AML-193 (cell line): ENCODE data around the gene GATA3.

ENCODE experiments used
- DNase-seq, 2 experiments: peaks; one replicate each; lab custom pipeline; 2025; lab: John Stamatoyannopoulos, UW

The GATA3 gene

DNA sequence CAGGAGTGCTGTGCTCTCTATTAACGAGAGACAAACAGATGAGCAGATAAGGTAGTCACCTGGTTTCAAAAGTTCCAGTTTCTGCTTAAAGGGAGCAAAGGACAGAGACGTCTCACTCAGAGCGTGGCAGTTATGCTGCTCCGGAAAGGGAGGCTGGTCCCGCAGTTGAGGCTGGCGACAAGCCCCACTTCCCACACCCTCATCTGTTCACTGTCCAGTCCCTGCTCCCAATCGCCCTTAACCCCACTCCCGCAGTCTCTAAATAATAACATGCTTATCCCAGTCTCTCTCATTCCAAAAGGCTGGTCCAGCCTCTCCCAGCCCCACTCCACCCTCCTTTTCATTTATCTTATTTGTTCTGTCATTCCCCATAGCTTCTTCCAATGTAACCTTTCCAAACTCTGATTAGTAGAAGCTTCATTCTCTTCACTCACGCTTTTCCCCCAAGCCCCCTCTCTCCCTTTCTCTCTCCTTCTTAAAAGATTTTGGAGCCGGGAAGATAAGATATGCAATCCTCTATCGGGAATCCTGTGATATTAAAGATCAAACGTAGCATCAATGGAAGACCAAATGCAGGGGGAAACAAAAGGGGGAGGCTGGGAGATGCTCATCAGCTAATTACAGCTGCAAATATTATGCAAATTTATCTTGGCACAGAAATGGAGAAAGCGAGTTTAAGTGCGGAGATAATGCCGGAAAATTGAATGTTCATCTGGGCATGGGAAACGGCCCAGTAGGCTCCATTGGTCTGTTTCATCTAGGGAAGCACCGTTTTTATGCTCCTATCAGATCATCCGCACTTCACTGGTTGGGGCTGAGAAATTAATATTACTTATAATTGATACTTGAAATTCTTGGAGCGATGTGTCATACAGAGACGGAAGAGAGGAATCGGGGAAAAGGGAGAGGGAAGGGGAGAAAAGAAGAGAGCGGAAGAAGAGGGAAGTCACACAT is 16.3 kb upstream of the GATA3 start:
- no peak for DNase-seq

GRCh38 chr10:8039321-8039881 is 15.1 kb upstream of the GATA3 start:
- DNase-seq: no peak

DNA sequence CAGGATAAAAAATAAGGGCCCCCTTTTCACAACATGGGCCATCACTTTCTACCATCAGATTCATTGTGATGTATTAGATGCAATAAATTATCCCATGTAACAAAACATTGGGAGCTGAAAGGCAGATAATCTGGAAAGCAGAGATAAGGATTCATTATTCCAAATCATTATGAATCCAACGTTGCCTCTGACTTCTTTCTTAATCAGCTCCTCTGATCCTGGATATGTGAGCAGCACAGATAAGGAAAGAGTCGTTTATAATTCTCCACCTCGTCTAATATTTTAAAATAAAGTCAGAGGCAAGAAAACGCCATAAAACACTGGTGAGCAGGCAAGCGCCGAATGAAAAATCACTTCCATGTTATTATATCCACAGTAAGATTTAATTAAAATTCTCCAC is 13.8 kb upstream of the GATA3 start:
- DNase-seq: no peak

- no peak for DNase-seq
Measured at GRCh38 chr10:8041284-8041991, 13.1 kb upstream of the GATA3 start.

- no peak for DNase-seq
Measured at GRCh38 chr10:8041992-8042720, 12.3 kb upstream of the GATA3 start.

DNA sequence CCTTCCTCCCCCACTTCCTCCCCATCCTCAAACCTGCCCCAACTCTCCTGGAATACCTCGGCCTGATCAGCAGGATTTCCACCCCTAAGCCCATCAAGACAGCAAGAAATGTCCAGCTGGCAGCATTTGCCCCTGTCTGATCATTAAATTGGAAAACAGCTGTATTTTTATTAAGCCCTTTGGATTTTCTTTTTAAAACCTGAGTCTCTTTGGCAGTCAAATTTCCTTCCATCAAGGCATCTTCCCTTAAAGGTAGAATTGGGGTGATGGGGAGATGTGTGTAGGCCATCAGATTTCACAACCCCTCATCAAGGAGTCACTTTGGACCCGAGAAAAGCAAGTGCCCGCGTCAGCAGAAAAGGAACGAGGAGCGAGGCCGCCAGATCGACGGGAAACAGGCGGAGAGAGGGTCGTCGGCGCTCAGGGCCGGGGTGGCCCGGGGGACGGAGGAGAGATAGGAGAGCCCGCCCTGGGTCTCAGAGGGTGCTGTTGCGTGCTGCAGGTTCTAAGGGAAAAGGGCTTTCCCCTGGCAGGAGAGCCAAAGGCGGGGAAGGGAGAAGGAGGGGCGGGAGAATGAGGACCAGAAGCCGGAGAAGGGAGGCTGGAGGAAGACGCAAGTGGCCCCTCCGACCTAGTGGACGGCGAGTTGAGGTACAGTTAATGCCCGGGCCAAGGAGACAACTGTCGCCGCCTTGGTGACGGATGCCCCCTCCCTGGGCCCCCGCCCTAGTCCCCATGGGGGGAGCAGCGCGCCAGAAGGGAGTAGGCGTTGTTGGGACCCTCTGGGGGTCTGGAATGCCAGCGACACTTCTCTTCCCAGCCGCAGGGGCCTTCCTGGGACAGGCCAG is 11.5 kb upstream of the GATA3 start:
- DNase-seq: no peak

DNA sequence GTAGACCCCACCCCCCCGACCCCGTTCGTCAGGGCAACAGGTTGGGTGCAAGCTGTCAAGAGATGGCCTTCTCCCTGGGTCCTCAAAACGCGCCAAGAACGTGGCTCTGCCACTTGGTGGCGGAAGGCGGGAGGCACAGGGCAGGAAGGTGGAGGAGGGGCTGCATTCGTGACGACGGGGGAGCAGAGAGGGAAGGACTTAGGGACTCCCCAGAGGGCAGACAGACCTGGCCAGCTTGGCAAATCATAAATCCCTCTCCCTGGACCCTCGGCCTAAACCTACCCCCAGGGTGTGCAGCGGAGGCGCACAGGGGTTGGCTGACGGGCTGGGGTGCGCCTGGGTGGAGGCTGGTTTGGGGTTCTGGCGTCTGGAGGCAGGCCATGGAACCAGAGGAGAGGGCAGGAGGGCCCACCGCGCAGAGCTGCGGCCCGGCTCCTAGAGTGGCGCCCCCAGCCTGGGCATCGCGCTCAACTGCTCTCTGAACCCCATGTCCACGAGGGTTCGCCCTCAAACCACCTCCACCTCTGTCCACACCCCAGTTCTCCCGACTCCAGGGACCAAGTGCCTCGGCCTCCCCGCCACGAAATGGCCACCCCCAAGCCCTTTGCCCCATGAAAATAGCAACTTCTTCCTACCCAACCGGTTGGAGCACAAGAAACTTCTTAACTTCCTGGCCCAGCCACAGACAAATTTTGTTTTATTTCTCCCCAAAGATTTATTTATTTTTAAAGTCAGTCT is 10.8 kb upstream of the GATA3 start:
- DNase-seq: no peak

DNA sequence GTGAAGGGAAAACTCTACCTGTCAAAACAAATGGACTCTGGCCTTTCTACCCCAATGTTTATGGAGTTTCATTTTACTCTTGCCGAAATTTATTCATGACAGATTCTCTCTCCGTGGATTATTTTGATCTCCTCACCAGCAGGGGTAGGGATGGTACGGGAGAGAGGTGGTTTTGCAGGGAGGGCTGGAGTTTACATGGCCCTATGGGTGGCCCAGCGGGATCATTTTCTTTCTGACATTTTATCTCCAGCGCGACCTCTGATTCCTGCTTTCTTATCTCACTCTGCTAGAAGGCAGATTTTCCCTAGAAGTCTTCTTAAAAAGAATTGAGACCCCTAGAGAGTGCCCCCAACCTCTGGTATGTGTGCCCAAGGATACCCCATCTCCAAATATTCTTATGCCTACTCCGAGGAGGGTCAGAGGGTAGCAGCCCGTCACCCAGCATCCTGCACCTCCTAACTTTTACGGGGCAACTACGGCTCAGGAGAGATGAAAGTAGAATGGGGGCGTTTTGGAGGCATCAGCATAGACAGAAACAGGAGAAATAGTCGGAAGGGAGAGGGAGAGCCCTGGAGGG is 10.1 kb upstream of the GATA3 start:
- DNase-seq: no peak

- no peak for DNase-seq
Measured at GRCh38 chr10:8044908-8045725, 9.4 kb upstream of the GATA3 start.

DNA sequence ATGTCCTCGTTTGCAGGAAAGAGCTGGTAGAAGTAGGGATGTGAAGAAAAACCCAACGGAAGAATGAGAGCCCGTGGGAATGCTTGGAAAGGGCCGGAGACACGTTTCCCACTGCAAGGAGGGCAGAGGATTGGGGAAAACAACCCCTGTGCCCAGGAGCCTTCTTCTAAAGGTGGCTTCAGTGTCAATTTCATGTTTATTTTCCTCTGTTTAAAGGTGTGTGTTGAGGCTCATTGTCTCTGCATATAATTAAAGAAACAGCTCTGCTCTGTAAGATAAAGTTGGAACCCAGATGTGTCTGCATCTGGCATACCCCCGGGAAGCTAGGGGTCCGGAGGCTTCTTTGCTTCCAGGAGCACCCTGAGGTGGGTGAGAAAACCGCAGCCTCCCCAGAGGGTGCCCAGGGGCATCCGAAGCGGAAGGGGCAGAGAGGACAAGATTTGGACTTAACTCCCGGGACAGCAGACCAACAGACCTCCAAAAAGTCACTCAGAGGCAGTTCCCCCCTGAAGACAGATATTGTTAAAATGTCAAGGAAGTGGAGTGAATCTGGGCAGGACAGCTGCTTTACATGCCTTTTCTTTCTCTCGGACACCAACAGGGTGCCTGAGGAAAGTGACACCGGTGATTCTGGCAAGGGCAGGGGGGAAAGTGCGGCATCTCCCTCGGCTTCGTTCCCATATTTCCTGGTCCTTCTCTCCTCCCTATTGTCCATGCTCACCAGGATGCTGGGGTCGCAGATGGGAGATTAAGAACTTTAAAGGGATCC is 8.6 kb upstream of the GATA3 start:
- no peak for DNase-seq

DNA sequence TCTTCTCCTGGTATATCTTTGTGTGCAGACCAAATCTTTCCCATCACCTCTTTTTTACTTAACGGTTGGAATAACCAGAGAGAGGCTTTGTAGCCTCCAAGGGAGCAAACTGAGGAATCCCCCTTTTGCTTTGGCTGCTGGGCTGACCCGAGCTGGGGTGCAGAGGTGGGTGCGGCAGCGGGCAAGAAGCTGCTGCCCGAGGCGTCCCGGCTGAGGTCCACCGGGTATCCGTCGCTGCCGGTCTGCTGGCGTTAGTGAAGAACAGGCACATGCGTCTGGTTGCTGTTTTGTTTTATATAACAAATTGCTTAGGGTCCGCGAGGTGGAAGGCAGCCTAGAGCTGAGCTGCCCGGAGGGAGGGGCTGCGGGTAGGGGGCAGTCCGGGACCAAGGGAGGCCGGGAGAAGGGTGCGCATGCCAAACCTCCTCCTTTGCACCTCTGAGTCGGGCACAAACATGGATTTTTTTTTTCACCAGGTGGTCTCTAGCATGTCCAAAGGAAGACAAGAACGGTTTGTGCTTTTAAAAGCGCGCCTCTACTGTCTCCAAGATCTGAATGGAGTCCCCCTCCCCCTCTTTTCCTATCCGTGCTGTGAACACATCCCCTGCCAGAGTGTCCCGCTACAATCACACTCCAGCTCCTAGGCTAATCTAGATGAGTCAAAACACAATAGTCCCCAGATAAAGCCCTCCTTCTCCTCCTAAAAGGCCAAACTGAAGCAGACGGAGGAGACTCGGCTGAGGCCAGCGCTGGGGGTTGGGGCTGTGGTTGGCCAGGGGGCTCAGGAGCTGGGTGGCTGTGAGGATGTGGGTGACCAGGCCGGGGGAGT is 6.8 kb upstream of the GATA3 start:
- DNase-seq: no peak

DNA sequence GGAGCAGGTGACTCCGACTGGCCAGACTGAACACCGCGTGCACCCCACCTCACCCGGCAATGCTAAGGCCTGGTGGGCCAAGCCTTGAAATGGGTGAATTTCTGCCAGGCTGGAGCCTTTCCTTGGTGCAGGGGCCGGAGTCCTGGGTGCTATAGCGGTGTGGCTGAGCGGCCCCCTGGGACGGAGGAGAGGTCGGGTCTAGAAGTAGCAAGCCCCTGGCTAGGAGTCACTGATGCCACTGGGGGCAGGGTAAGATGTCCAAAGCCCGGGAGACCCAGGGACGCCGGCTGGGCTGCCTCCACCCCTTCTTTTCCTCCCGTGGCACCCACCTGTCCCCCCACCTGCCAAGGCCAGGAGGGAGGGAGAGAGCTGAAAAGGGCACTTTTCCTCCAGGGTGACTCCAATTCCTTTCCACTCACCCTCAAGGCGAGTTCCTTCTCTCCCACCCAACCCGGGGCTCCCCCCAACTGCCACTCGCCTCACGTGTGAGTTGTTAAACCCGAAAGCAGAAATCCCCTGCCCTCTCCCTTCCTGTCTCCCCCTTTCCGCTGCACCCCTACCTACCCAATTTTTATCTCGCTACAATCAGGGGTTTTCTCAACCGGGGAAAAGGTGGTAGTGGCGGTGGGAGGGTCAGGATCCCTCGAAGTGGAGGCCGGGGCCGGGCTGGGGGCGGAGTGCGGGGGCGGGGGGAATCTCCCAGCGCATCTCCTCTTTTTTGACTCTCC is 6.0 kb upstream of the GATA3 start:
- DNase-seq: no peak

GRCh38 chr10:8049045-8049864 is 5.2 kb upstream of the GATA3 start:
- no peak for DNase-seq

GRCh38 chr10:8049865-8050555 is 4.5 kb upstream of the GATA3 start:
- no peak for DNase-seq

- DNase-seq: no peak
Measured at GRCh38 chr10:8050556-8051108, 3.9 kb upstream of the GATA3 start.
